ENCODE measurements around the gene MAGEF1.

MAGEF1 gene, protein sequence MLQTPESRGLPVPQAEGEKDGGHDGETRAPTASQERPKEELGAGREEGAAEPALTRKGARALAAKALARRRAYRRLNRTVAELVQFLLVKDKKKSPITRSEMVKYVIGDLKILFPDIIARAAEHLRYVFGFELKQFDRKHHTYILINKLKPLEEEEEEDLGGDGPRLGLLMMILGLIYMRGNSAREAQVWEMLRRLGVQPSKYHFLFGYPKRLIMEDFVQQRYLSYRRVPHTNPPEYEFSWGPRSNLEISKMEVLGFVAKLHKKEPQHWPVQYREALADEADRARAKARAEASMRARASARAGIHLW

DNA sequence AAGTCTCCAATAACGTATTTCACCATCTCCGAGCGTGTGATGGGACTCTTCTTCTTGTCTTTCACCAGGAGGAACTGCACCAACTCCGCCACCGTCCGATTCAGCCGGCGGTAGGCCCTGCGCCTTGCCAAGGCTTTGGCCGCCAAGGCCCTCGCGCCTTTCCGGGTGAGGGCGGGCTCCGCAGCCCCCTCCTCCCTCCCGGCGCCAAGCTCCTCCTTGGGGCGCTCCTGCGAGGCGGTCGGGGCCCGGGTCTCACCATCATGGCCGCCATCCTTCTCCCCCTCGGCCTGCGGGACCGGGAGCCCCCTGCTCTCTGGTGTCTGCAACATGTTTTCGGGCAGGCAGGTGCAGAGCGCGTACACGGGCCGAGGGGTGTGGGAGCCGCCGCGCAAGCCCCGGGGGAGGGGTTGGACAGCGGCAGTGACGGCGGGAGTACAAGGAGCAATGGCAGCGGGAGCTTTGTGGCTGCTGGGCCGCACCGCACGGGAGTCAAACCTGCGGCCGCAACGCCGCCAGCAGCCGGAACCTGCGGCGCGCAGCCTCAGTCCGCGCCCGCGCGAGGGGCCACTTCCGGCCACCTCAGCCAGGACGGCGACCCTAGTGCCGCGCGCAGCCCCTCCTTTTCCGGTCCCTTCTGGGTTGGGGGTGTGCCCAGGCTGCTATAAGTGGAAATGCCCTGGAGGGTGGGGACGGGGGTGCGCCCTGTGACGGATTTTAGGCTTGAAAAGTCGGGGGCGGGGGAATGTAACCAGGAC lies at the start of gene MAGEF1:
Gene MAGEF1, minus strand, starts transcription at position 572 of the 755 bp plus-strand sequence. Its CDS starts 243 bp downstream, at position 329.
- peaks cover 10% of the 10 kb centered on the region; the same call in 1 of the 2 replicates for H3K4me1 ChIP-seq (ENCODE audit: insufficient read depth, low read length)

GRCh38 chr3:184761075-184761841 lies 49.4 kb upstream of the MAGEF1 start:
- Histone ChIP-seq H3K36me3 (ENCODE audit: insufficient read depth, low read length) (no peaks in the 10 kb centered on the region), H3K4me1 (ENCODE audit: insufficient read depth, low read length) (peaks cover 13% of the 10 kb centered on the region), H3K9ac (ENCODE audit: low read depth, low read length) (no peak overlapping the region), H3K9me3 (ENCODE audit: control insufficient read depth, insufficient read depth, low read length) (no peaks in the 10 kb centered on the region)

More for the DNA sequence above, at the start of gene MAGEF1:
- Histone ChIP-seq H3K9me3 (ENCODE audit: control insufficient read depth, insufficient read depth, low read length) (no peaks in the 10 kb centered on the region), H3K9ac (ENCODE audit: low read depth, low read length) (peak within 1 kb of the TSS; percentile 96), H3K36me3 (ENCODE audit: insufficient read depth, low read length) (no peaks in the 10 kb centered on the region)

- H3K4me1 ChIP-seq (ENCODE audit: insufficient read depth, low read length), result peaks cover 19% of the 10 kb centered on the region
- no peak overlapping the region for H3K9ac ChIP-seq (ENCODE audit: low read depth, low read length)
- H3K36me3 ChIP-seq (ENCODE audit: insufficient read depth, low read length), result no peaks in the 10 kb centered on the region
- no peaks in the 10 kb centered on the region for H3K9me3 ChIP-seq (ENCODE audit: control insufficient read depth, insufficient read depth, low read length)
Observed at GRCh38 chr3:184760337-184761074, 48.6 kb upstream of the MAGEF1 start.

- Histone ChIP-seq H3K36me3 (ENCODE audit: insufficient read depth, low read length) (no peaks in the 10 kb centered on the region), H3K9me3 (ENCODE audit: control insufficient read depth, insufficient read depth, low read length) (no peaks in the 10 kb centered on the region), H3K4me1 (ENCODE audit: insufficient read depth, low read length) (peaks cover 22% of the 10 kb centered on the region), H3K9ac (ENCODE audit: low read depth, low read length) (no peak overlapping the region)
Observed at GRCh38 chr3:184759666-184760200, 47.9 kb upstream of the MAGEF1 start.

DNA sequence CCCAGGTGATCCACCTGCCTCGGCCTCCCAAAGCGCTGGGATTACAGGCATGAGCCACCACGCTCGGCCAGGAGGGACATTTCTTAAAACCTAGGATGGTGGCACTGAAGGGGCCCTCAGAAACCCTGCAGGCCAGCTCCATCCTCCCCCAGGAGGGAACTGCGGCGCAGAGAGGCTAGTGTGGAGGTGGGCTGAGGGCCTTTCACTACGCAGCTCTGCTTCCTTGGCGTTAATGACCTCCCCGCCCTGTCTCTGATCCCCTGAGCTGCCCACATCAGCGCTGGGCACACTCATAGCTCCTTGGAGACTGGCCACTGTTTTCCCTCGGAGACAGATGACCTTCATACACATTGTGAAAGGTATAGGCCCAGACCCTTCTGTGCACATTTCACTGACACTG lies 46.2 kb upstream of the MAGEF1 start:
- H3K9me3 ChIP-seq (ENCODE audit: control insufficient read depth, insufficient read depth, low read length), result no peaks in the 10 kb centered on the region
- H3K4me1 ChIP-seq (ENCODE audit: insufficient read depth, low read length), result peaks cover 22% of the 10 kb centered on the region
- H3K9ac ChIP-seq (ENCODE audit: low read depth, low read length), result no peak overlapping the region
- no peaks in the 10 kb centered on the region for H3K36me3 ChIP-seq (ENCODE audit: insufficient read depth, low read length)

- Histone ChIP-seq H3K9ac (ENCODE audit: low read depth, low read length) (no peak overlapping the region), H3K36me3 (ENCODE audit: insufficient read depth, low read length) (no peaks in the 10 kb centered on the region), H3K4me1 (ENCODE audit: insufficient read depth, low read length) (peaks cover 27% of the 10 kb centered on the region), H3K9me3 (ENCODE audit: control insufficient read depth, insufficient read depth, low read length) (no peaks in the 10 kb centered on the region)
Observed at GRCh38 chr3:184757022-184757651, 45.3 kb upstream of the MAGEF1 start.

GRCh38 chr3:184756151-184757021 lies 44.5 kb upstream of the MAGEF1 start:
- H3K9me3 ChIP-seq (ENCODE audit: control insufficient read depth, insufficient read depth, low read length), result no peaks in the 10 kb centered on the region
- peaks cover 28% of the 10 kb centered on the region for H3K4me1 ChIP-seq (ENCODE audit: insufficient read depth, low read length)
- H3K36me3 ChIP-seq (ENCODE audit: insufficient read depth, low read length), result no peaks in the 10 kb centered on the region
- no peak overlapping the region for H3K9ac ChIP-seq (ENCODE audit: low read depth, low read length)

DNA sequence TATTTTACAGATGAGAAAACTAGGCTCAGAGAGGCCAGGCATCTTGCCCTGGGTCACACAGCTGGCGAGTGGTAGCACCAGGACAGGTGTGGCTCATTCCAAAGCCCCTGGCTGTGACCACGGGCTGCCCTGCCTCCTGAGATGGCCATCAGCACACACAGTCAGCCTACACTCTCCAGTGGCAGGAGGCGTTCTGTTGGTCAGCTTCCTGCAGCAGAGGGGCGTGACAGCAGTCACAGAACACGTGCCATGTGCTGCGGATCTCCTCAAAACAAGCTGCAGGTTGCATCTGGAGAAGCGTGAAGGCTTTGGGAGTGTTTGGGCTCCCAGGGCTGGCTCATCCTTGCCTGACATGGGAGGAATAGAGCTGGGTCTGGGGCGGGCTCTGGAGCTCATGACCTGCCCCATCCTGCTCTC lies 43.5 kb upstream of the MAGEF1 start:
- Histone ChIP-seq H3K9ac (ENCODE audit: low read depth, low read length) (no peak overlapping the region), H3K9me3 (ENCODE audit: control insufficient read depth, insufficient read depth, low read length) (no peaks in the 10 kb centered on the region), H3K4me1 (ENCODE audit: insufficient read depth, low read length) (peaks cover 28% of the 10 kb centered on the region), H3K36me3 (ENCODE audit: insufficient read depth, low read length) (no peaks in the 10 kb centered on the region)

DNA sequence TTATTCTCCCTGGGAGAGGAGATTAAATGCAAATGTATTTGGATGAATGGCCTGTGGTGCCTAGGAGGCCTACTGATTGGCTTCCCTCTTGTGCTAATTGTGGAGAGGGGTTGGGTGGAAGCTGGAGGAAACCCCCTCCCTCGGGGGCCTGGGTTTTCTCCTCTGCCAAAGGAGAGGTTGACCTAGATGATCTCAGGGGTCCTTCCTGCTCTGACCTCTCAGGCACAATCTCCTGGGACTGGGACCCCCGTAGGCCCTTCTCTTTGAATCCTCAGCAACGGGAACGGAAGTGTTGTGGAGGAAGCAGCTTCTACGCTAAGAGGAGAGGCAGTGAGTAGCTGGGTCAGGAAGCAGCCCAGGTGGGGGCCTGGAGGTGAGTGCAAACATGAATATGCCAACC lies 40.5 kb upstream of the MAGEF1 start:
- Histone ChIP-seq H3K36me3 (ENCODE audit: insufficient read depth, low read length) (no peaks in the 10 kb centered on the region), H3K9ac (ENCODE audit: low read depth, low read length) (no peak overlapping the region), H3K9me3 (ENCODE audit: control insufficient read depth, insufficient read depth, low read length) (no peaks in the 10 kb centered on the region), H3K4me1 (ENCODE audit: insufficient read depth, low read length) (peaks cover 25% of the 10 kb centered on the region)

DNA sequence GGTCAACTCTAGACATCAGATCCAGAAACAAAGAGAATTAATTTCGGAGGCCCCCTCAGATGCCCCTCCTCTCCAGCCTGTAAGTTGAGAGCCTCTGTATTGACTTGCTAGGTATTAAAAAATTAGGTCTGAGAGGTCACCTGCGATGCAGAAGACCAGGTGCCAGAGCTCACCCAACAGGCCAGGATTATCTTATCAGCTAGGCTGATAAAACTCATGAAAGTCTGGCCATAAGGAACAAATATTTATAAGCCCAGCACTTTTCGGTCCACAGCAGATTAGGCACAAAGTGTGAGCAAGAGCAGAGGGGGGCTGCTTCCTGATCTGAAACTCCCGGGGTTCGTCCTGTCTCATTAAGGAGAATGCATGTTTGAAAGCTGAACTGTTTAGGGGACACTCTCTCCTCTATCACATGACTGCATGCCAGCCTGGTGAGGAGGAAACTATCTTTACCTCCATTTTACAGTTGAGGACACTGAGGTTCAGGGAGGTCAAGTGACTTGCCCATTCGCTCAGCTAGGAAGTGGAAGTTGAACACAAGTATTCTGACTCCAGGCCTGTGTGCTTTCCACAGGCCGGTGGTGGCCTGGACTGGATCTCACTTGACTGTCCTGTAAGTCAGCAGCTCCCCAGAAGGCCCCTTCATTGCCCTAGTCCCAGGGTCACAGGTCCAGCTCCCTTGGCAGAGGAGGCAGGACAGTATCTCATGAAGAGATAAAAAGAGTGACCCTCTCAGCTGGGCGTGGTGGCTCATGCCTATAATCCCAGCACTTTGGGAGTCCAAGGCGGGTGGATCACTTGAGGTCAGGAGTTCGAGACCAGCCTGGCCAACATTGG lies 39.6 kb upstream of the MAGEF1 start:
- Histone ChIP-seq H3K9me3 (ENCODE audit: control insufficient read depth, insufficient read depth, low read length) (no peaks in the 10 kb centered on the region), H3K4me1 (ENCODE audit: insufficient read depth, low read length) (peaks cover 16% of the 10 kb centered on the region), H3K36me3 (ENCODE audit: insufficient read depth, low read length) (no peaks in the 10 kb centered on the region), H3K9ac (ENCODE audit: low read depth, low read length) (no peak overlapping the region)

DNA sequence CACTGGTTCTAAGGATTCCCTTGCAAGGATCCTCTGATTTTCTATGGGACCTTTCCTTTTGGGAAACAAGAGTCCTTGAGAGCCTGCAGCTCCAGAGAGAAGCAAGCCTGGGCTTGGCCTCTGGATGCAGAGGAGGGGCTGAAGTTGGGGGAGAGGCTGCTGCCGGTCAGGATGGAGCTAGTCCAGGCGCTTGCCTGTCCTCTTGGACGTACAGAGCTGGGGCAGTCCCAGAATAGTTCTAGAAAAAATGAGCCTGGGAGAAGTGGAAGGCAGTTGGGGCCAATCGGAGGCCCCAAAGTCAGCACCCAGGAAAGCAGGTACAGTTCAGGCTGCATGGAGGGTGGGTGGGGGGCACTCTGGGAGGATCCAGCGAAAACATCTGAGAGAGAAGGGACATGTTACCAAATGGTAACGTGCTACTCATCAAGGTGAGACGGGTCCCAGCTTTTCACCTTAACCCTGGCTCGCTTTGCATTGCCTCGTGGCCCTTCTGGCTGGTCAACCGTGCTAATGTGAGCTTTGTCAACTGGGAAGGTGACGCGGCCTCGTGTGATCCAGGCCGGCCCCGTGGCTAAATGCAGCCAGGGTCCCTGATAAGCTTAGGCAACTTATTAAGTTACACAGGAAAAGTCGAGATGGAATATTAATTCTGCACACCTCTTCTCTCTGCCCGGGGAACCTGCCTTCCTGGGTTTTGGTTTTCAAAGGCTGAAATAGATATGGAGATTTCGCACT lies 38.7 kb upstream of the MAGEF1 start:
- Histone ChIP-seq H3K9ac (ENCODE audit: low read depth, low read length) (no peak overlapping the region), H3K9me3 (ENCODE audit: control insufficient read depth, insufficient read depth, low read length) (no peaks in the 10 kb centered on the region), H3K36me3 (ENCODE audit: insufficient read depth, low read length) (no peaks in the 10 kb centered on the region), H3K4me1 (ENCODE audit: insufficient read depth, low read length) (peaks cover 9% of the 10 kb centered on the region)
